ENCODE results near the gene PRKAR1A.

The PRKAR1A gene

GRCh38 chr17:68595496-68595895 lies 83.3 kb downstream of the PRKAR1A start:
- no peak overlapping the region for H3K4me3 ChIP-seq (ENCODE audit: low read length)
- no peak for DNase-seq
- no peaks in the 10 kb centered on the region for H3F3A ChIP-seq (ENCODE audit: insufficient read depth, low read length)
- H3K27ac ChIP-seq (ENCODE audit: low read length) = no peak overlapping the region
- H3K36me3 ChIP-seq (replicated peaks; ENCODE audit: insufficient read depth, low read length) = no peaks in the 10 kb centered on the region
- no peak overlapping the region for H3K4me2 ChIP-seq (ENCODE audit: low read depth, low read length)
- H3K9me3 ChIP-seq (replicated peaks; ENCODE audit: insufficient read depth, low read length) = no peaks in the 10 kb centered on the region
- H3K79me2 ChIP-seq (ENCODE audit: low read length) = no peaks in the 10 kb centered on the region
- no peaks in the 10 kb centered on the region for H3K9me2 ChIP-seq (replicated peaks; ENCODE audit: insufficient read depth, low read length)
- H3K9ac ChIP-seq (ENCODE audit: low read length) = no peak overlapping the region
- 0 out of 2 replicates have a peak, but pooled peaks cover 3% of the 10 kb centered on the region for H3K4me1 ChIP-seq (ENCODE audit: low read length)
- no peaks in the 10 kb centered on the region for H3K27me3 ChIP-seq (replicated peaks; ENCODE audit: insufficient read depth, low read length)
- TF ChIP-seq EZH2 (optimal IDR thresholded peaks at IDR 0.05; ENCODE audit: low read depth, low read length) = no peak
- TF ChIP-seq, protein P1, sequence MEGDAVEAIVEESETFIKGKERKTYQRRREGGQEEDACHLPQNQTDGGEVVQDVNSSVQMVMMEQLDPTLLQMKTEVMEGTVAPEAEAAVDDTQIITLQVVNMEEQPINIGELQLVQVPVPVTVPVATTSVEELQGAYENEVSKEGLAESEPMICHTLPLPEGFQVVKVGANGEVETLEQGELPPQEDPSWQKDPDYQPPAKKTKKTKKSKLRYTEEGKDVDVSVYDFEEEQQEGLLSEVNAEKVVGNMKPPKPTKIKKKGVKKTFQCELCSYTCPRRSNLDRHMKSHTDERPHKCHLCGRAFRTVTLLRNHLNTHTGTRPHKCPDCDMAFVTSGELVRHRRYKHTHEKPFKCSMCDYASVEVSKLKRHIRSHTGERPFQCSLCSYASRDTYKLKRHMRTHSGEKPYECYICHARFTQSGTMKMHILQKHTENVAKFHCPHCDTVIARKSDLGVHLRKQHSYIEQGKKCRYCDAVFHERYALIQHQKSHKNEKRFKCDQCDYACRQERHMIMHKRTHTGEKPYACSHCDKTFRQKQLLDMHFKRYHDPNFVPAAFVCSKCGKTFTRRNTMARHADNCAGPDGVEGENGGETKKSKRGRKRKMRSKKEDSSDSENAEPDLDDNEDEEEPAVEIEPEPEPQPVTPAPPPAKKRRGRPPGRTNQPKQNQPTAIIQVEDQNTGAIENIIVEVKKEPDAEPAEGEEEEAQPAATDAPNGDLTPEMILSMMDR (IDR thresholded peaks at IDR 0.05; ENCODE audit: low read length) = no peak
- TF ChIP-seq EZH2phosphoT487 (IDR thresholded peaks at IDR 0.05; ENCODE audit: low read length) = no peak
- H4K20me1 ChIP-seq (ENCODE audit: insufficient read depth, low read length) = no peaks in the 10 kb centered on the region
- no peak overlapping the region for H2AFZ ChIP-seq (ENCODE audit: low read length)

DNA sequence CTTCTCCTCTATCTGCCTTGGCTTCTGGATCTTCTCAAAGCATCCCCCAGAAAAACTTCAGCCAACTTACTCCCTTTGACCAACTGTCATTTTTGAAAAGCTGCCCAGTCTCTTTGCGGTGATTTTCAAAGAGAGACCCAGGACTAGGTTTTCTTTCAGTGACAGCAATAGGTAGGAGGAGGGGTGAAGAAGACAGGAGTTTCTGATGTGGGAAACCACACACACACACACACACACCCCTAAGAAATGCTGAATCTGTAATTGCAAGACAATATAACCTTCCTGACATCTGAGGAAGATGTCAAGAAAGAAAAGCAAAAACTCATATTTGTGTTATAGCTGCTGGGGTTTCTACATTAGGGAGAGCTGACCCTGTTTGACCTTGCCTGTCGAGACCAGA lies 83.8 kb downstream of the PRKAR1A start:
- no peak for TF ChIP-seq EZH2phosphoT487 (IDR thresholded peaks at IDR 0.05; ENCODE audit: low read length)
- TF ChIP-seq EZH2 (optimal IDR thresholded peaks at IDR 0.05; ENCODE audit: low read depth, low read length) = no peak
- TF ChIP-seq, protein P1 (IDR thresholded peaks at IDR 0.05; ENCODE audit: low read length) = no peak
- Histone ChIP-seq H3K9me2 (replicated peaks; ENCODE audit: insufficient read depth, low read length) (no peaks in the 10 kb centered on the region), H3K9me3 (replicated peaks; ENCODE audit: insufficient read depth, low read length) (no peaks in the 10 kb centered on the region), H3K4me3 (ENCODE audit: low read length) (no peak overlapping the region), H3K27me3 (replicated peaks; ENCODE audit: insufficient read depth, low read length) (no peaks in the 10 kb centered on the region), H3K4me2 (ENCODE audit: low read depth, low read length) (no peak overlapping the region), H4K20me1 (ENCODE audit: insufficient read depth, low read length) (no peaks in the 10 kb centered on the region), H3K36me3 (replicated peaks; ENCODE audit: insufficient read depth, low read length) (no peaks in the 10 kb centered on the region), H3K27ac (ENCODE audit: low read length) (no peak overlapping the region), H3K9ac (ENCODE audit: low read length) (no peak overlapping the region), H3K4me1 (ENCODE audit: low read length) (0 out of 2 replicates have a peak, but pooled peaks cover 3% of the 10 kb centered on the region), H3K79me2 (ENCODE audit: low read length) (no peaks in the 10 kb centered on the region), H2AFZ (ENCODE audit: low read length) (no peak overlapping the region), H3F3A (ENCODE audit: insufficient read depth, low read length) (no peaks in the 10 kb centered on the region)
- peak; percentile 27 for DNase-seq

GRCh38 chr17:68596411-68596945 lies 84.2 kb downstream of the PRKAR1A start:
- Histone ChIP-seq H3K4me3 (ENCODE audit: low read length) (no peak overlapping the region), H3F3A (ENCODE audit: insufficient read depth, low read length) (no peaks in the 10 kb centered on the region), H3K79me2 (ENCODE audit: low read length) (no peaks in the 10 kb centered on the region), H3K4me2 (ENCODE audit: low read depth, low read length) (no peak overlapping the region), H3K4me1 (ENCODE audit: low read length) (0 out of 2 replicates have a peak, but pooled peaks cover 3% of the 10 kb centered on the region), H3K36me3 (replicated peaks; ENCODE audit: insufficient read depth, low read length) (no peaks in the 10 kb centered on the region), H3K27ac (ENCODE audit: low read length) (no peak overlapping the region), H4K20me1 (ENCODE audit: insufficient read depth, low read length) (no peaks in the 10 kb centered on the region), H3K9me2 (replicated peaks; ENCODE audit: insufficient read depth, low read length) (no peaks in the 10 kb centered on the region), H2AFZ (ENCODE audit: low read length) (no peak overlapping the region), H3K9me3 (replicated peaks; ENCODE audit: insufficient read depth, low read length) (no peaks in the 10 kb centered on the region), H3K27me3 (replicated peaks; ENCODE audit: insufficient read depth, low read length) (no peaks in the 10 kb centered on the region), H3K9ac (ENCODE audit: low read length) (no peak overlapping the region)
- TF ChIP-seq EZH2phosphoT487 (IDR thresholded peaks at IDR 0.05; ENCODE audit: low read length) (no peak), EZH2 (optimal IDR thresholded peaks at IDR 0.05; ENCODE audit: low read depth, low read length) (no peak)
- TF ChIP-seq, protein P1 (IDR thresholded peaks at IDR 0.05; ENCODE audit: low read length) = no peak
- no peak for DNase-seq

Data from MM.1S (cell line).